GM21360 (cell line): Measurements from ENCODE around the gene HOXA1.
A peak's percentile ranks its signal among the peaks of the same experiment; 100 is the strongest.

Experiments
- ATAC-seq: cut with Tn5 transposase; IDR thresholded peaks from one replicate; pipeline ENCODE4 v1.9.1; 2021; ENCODE audit warnings: mild to moderate bottlenecking, moderate library complexity; ENCODE audit not compliant: unreplicated experiment

HOXA1 gene

DNA sequence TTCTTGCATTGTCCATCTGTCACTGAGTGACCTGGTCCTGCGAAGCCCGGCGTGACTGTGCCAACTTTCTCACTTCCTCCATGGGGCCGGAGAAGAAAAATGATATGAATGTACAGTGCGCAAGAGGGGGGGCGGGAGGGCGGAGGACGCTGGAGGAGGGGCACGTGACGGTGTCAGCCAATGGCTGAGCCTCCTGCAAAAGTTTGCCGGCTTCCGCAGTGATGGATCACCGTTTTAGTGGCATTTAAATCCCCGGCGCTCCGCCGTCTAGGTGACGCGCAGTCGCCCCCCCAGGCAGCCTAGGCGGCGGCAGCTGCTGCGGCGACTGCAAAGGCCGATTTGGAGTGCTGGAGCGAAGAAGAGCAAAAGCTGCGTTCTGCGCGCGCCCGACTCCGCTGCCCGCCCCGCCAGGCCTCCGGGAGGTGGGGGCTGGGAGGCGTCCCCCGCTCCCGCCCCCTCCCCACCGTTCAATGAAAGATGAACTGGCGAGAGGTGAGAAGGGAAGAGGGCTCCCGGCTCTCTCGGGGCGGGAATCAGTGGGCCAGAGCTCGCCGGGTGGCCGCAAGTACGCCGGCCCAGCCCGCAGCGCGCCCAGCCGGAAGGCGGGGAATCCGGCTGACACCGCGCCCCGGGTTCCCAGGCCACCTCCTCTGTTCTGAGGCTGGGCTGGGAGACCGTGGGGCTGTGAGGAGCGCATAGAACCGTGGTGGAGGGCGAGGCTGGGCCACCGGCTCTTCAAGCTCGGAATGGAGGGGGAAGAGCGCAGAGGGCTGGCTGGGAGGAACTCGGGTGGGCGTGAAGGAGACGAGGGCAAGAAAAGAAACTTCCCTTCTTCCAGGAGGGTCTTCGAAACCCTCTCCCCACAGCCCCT lies at the start of gene HOXA1:
Gene HOXA1, minus strand, starts transcription at position 104 of the 871 bp plus-strand sequence. Its CDS starts 88 bp downstream, at position 16.
- peak; percentile 87 for ATAC-seq

- no peak for ATAC-seq
These were observed 49.5 kb upstream of the HOXA1 start for GRCh38 chr7:27145165-27145913.

GRCh38 chr7:27144781-27145164 lies 49.0 kb upstream of the HOXA1 start:
- ATAC-seq = no peak

GRCh38 chr7:27143950-27144780 lies 48.4 kb upstream of the HOXA1 start:
- ATAC-seq = no peak

GRCh38 chr7:27143023-27143949 lies 47.5 kb upstream of the HOXA1 start, which contains the start of gene HOXA5:
HOXA5 (minus strand) TSS chr7:27143681; CDS start chr7:27143607, 74 bp downstream.
- no peak for ATAC-seq

GRCh38 chr7:27142580-27143022 lies 46.8 kb upstream of the HOXA1 start:
- no peak for ATAC-seq

GRCh38 chr7:27141923-27142579 lies 46.3 kb upstream of the HOXA1 start:
- no peak for ATAC-seq

- no peak for ATAC-seq
These were observed 45.5 kb upstream of the HOXA1 start for GRCh38 chr7:27141137-27141922.

DNA sequence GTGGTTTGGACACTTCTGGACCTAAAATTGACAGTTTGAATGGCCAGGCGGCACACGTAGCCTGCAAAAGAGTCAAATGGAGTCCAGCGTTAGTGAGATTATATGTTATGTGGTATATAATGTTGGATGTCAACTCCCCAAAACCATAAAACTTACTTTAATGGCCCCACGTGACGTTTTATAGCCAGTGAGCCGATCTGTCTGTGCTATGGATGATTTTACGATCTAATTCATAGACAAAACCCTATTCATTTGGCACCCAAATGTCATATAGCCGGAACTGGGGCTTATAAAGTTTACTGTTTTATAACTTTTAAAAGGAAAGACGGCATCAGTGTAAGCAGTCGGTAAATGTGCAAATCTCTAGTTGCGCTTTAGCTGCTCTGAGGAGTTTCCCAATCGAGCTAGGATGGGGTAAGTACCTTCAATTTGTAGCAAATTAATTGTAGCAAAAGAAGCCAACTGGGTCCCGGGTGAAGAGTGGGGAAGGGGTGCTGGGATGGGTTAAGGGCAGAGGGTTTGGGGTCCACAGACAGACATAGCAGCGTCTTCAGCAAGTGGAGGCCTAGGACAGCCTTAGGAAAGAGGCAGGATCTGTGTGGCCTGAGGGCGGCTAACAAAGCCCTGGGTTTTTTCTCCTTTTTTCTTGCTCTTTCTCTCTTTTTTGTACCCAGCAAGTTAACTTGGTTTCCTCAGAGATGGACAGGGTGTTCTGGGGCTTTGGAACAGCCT lies 44.5 kb upstream of the HOXA1 start:
- no peak for ATAC-seq

DNA sequence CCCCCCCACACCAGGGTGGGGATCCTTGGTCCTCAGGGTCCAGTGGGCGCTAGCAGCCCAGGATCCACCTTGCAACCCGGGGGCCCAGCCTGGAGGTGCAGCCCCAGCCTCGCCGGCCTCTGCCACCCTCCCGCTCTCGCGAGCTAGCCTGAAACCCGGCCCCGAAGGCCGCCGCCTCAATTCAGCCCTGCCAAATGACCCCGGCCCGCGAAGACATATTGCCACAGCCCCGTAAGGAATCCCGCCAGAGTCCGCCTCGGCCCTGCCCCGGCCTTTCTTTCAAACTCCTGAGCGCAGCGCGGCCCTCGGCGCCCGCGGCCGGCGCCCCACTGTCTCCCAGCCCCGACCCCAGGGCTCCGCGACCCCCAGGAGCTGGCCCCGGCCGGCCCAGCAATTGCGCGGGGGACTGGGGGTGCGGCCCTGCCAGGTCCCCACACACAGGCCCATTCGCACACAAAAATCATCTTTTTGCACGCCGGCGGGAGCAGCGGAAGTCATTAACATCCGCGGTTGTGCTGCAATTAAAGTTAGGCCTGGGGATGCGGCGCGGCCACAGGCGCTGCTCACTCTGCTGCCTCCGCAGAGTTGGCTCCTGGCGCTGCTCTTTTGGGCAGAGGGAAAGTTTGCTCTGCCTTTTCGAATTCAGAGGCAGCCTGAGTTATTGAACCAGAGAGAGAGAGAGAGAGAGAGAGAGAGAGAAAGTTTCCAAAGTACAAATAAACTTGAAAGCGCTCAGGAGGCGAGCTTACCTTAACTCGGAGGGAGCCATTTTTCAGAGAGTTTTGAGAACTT lies 43.7 kb upstream of the HOXA1 start:
- ATAC-seq = no peak

DNA sequence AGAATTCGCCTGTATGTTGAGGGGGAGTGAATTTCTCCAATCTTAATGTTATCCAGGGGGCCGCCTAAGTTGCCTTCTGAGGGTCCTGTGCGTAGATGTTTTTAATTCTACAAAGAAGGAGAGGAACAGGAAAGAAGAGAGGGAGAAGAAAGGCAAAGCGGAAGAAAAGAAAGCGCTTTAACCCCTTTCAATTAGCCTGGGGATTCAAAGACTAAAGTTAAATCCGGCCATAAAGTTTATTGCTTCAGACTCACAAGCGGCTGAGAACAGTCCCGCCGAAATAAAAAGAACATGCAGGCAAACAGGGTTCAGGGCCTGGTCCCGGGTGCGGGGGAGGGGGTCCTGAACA lies 43.2 kb upstream of the HOXA1 start:
- ATAC-seq = no peak

DNA sequence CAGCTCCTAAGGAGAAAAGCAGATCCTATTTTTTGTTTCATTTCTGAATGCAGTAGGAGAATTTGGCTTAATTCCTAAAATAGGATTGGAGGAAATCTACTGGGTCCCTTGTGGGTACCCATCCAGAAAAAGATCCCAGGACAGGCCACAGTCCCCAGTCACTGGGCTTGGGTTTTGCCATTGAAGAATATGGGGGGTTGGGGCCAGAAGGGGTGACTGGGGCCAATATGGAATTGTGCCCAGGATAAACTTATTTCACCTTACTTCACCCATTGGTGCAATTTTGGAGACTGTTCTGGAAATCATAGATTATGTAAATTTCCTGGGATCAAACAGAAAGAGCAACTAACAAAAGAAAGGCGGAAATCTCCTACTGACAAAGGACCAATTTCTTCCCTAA lies 42.7 kb upstream of the HOXA1 start:
- ATAC-seq = no peak

DNA sequence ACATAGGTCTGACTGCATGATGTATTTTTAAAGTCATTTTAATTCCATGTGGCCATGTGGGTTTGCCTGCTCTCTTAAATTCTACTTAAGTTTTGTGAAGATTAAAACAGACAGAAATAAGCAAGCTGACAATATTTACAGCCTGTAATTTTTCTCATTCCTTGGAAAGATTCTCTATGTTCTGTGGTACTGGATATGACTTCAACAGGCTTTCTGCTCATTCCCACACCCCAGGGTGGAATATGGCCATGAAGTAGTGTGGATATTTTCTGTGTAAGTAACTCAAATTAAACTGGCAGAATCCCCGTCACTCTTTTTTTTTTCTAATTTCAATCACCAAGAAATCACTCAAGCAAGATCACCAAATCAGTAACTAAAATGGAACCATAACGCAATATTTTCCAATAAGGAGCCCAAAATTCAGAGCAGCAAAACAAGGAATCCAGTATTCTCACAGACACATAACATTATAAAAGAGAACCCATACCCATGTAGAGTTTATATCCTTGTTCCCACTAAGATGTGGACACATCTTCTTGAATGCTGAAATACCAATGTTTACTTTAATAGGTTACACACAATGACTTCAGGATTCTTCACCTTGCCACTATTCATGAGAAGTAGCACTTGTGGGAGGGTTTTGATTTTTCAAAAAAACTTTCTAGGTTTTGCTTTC lies 42.0 kb upstream of the HOXA1 start:
- no peak for ATAC-seq

DNA sequence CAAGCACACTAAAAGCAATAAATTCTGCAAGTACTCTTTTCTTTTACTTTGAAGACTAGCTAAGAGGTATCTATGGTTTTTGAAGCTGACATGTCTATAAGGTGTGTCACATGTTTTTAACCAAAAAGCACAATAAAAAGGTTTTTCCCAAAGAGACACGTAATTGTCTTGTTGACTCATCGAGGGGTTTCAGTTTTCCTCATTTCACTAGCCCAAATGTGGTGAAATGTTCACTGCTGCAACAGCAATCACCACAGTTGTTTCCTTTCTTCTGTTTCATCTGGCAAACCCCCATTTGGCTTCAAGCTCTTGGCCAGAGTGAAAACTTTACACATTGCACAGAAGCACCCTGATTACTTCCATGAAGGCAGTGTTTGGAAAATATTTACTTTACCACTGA lies 38.6 kb upstream of the HOXA1 start:
- no peak for ATAC-seq

DNA sequence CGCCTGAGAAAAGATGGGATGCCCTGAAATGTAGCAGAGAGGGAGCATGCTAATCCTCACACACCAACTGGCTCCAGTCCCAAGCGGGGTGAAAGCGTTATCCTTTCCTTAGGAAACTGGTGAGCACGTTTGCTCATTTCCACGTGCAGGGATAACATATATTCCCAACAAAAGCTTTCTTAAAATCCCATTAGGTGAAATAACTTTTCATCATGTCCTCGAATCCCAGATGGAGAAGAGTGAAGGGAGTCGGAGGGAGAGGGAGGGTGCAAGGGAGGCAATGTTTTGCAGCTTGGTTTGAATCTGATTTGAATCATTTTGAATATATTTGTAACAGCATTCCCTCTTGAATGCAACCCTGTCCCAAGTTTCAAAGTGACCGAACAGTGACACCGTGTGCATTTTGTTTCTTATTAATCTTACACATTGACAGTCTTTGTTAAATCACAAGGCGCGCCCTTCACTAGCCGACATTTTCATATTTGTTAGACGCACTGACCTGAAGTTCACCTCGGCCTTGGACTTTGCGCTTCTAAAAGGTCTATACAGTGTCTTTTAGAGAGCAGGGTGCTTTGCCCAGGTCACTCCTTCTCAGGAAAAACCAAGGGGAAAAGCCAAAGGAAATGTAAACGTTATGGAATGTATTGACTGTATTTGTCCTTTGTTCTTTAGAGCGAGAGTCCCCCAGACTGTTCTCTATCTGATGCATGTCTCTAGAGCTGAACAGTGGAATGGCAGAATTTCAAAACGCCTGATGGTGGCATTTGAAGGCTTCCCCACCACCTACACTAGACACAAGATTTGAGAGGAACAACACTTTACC lies 37.8 kb upstream of the HOXA1 start:
- no peak for ATAC-seq

DNA sequence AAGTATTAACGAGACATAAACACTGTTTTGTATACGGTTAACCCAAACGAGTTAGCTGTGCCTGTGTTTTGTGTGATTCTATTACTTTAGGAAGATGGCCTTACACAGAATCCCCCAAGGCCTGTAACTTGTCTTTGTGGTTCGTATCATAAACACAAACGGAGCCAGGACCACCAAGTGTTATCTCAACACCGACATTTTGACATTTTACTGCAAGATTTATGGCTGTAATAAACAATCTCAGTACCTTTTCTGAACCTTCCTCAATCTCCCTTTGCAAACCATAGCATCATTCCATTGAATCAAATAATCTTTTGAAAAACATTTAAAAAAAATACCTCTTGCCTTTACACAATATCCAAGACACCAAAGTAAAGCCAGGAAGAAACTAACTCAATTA lies 37.2 kb upstream of the HOXA1 start:
- ATAC-seq = no peak
